HepG2 (cell line): ENCODE results near the gene NEU1. TPM values are rescaled to one million over a fixed set of nuclear protein-coding genes. Genes with fewer than 3 reads are reported as not detected.

Experiments used
- ATF6 ChIP-seq: sonication (generic); formaldehyde crosslinking; conservative IDR thresholded peaks from 2 replicates; pipeline ENCODE4 v1.4.0; 2020; ENCODE audit warnings: missing genetic modification reagents
- CENPBD1 ChIP-seq: sonication (generic); formaldehyde crosslinking; IDR thresholded peaks from 2 replicates; pipeline ENCODE4 v1.8.0; 2022; ENCODE audit warnings: missing genetic modification reagents, low read depth, mild to moderate bottlenecking, borderline replicate concordance
- HMGXB4 ChIP-seq, 2 experiments: sonication (generic) in 1 of 2; formaldehyde crosslinking in 1 of 2; IDR thresholded peaks; 2 replicates each; pipeline versions ENCODE4 v1.4.0 to v1.6.1; 2018 to 2020; ENCODE audit warnings: missing genetic modification reagents in 2 of 2, borderline replicate concordance in 1 of 2, low read depth in 1 of 2, mild to moderate bottlenecking in 1 of 2, missing biosample characterization in 1 of 2
- IKZF1 ChIP-seq: fragments of 450-650 bp; IDR thresholded peaks from 2 replicates; pipeline ENCODE4 v1.7.1; 2016
- IKZF4 ChIP-seq: sonication (generic); formaldehyde crosslinking; IDR thresholded peaks from 2 replicates; pipeline ENCODE4 v1.5.1; 2020; ENCODE audit warnings: borderline replicate concordance, mild to moderate bottlenecking, low read depth, missing genetic modification reagents; ENCODE audit errors: not compliant biosample characterization
- ISL2 ChIP-seq: sonication (generic); formaldehyde crosslinking; IDR thresholded peaks from 2 replicates; pipeline ENCODE4 v1.5.0; 2020; ENCODE audit warnings: missing genetic modification reagents
- KDM2A ChIP-seq: sonication (generic); formaldehyde crosslinking; IDR thresholded peaks from 2 replicates; pipeline ENCODE4 v1.4.0; 2020; ENCODE audit warnings: low read depth, missing genetic modification reagents, borderline replicate concordance
- POLR2G ChIP-seq: fragments of 200-400 bp; formaldehyde crosslinking; IDR thresholded peaks from 2 replicates; pipeline ENCODE4 v1.6.1; 2018; ENCODE audit warnings: mild to moderate bottlenecking, low read depth, low read length, moderate library complexity
- SIX4 ChIP-seq: sonication (generic); formaldehyde crosslinking; IDR thresholded peaks from 2 replicates; pipeline ENCODE4 v1.4.0; 2020; ENCODE audit warnings: missing genetic modification reagents
- SNAPC4 ChIP-seq: sonication (generic); formaldehyde crosslinking; IDR thresholded peaks from 2 replicates; pipeline ENCODE4 v1.4.0; 2020; ENCODE audit warnings: mild to moderate bottlenecking, missing genetic modification reagents
- SYNCRIP ChIP-seq: fragments of 200-400 bp; formaldehyde crosslinking; IDR thresholded peaks from 2 replicates; pipeline ENCODE4 v1.6.1; 2018; ENCODE audit warnings: mild to moderate bottlenecking, low read depth, low read length; ENCODE audit not compliant: insufficient read depth
- TAF1 ChIP-seq: sonication (generic); formaldehyde crosslinking; IDR thresholded peaks from 2 replicates; pipeline ENCODE4 v1.4.0; 2020; ENCODE audit warnings: missing genetic modification reagents
- THRA ChIP-seq: sonication (generic); formaldehyde crosslinking; IDR thresholded peaks from 2 replicates; pipeline ENCODE4 v1.4.0; 2020; ENCODE audit warnings: missing genetic modification reagents, borderline replicate concordance
- YY1 ChIP-seq: IDR thresholded peaks from 2 replicates; pipeline ENCODE4 v1.6.1; 2011; ENCODE audit warnings: low read length, low read depth, moderate library complexity, mild to moderate bottlenecking; ENCODE audit not compliant: insufficient read depth, insufficient replicate concordance
- ZBTB21 ChIP-seq: sonication (generic); formaldehyde crosslinking; IDR thresholded peaks from 2 replicates; pipeline ENCODE4 v1.4.0; 2020; ENCODE audit warnings: missing genetic modification reagents
- ZNF3 ChIP-seq: IDR thresholded peaks from 2 replicates; pipeline ENCODE4 v1.7.0; 2017; ENCODE audit warnings: inconsistent platforms
- polyA plus RNA-seq, 8 experiments: library from polyadenylated mRNA; depleted of rRNA in 3 of 8; stranded (reverse) in 7 of 8; unstranded in 1 of 8; fragments of >200 nt; fragmentation: Illumina TruSeq in 4 of 8; extraction: Trizol in 4 of 8; gene quantifications; 2 replicates each; pipeline versions ENCODE4 v1.2.1 to v1.2.3, GENCODE V29; 2011 to 2016; ENCODE audit warnings: low read depth in 4 of 8, missing spikeins in 1 of 8, mixed read lengths in 1 of 8; ENCODE audit not compliant: insufficient read depth in 1 of 8
- total RNA-seq, 5 experiments: library from RNA; depleted of rRNA; stranded (reverse); fragments of >200 nt; fragmentation: Illumina TruSeq; extraction: Trizol; gene quantifications; 2 replicates each; pipeline ENCODE4 v1.2.3, GENCODE V29; 2016; ENCODE audit warnings: low read depth in 1 of 5

NEU1 gene
- total and polyA plus RNA-seq, 2 of the 13 experiments (the other 11 are each of a cell fraction or from before 2014, with no cell fraction given), result 215 to 297 TPM

GRCh38 chr6:31836474-31837368 is 25.9 kb downstream of the NEU1 start (continued):
- 0 out of 4 replicates have a peak, but pooled peaks of 1 of the 2 experiments have one; percentile 35 for TF ChIP-seq HMGXB4 (CRISPR knock-in tag; IDR thresholded peaks at IDR 0.05; ENCODE audit: borderline replicate concordance in 1 of 2, low read depth in 1 of 2)
- TF ChIP-seq IKZF1, result no peak
- no peak for TF ChIP-seq ZNF3 (CRISPR knock-in tag)
- TF ChIP-seq THRA (CRISPR knock-in tag), result 0 out of 2 replicates have a peak, but pooled peaks have one; percentile 9
- no peak for TF ChIP-seq ATF6
- peak; percentile 66; the same call in 1 of the 2 replicates for TF ChIP-seq ZBTB21 (CRISPR knock-in tag)
- TF ChIP-seq SYNCRIP, result no peak
- no peak for TF ChIP-seq CENPBD1 (CRISPR knock-in tag)
- TF ChIP-seq SNAPC4 (CRISPR knock-in tag), result 0 out of 2 replicates have a peak, but pooled peaks have one; percentile 24
- peak; percentile 30; the same call in 1 of the 2 replicates for TF ChIP-seq TAF1
- TF ChIP-seq IKZF4 (CRISPR knock-in tag), result peak; percentile 20
- 0 out of 2 replicates have a peak, but pooled peaks have one; percentile 1 for TF ChIP-seq POLR2G
- peak; percentile 5 for TF ChIP-seq ISL2 (CRISPR knock-in tag)
- no peak for TF ChIP-seq KDM2A (CRISPR knock-in tag)
- TF ChIP-seq SIX4 (CRISPR knock-in tag), result no peak
- no peak for TF ChIP-seq YY1
